Liver (tissue), 9 donors: ENCODE data around the gene KDM6A. TPM values are rescaled to one million over a fixed set of nuclear protein-coding genes. Genes with fewer than 3 reads are reported as not detected.

Experiments used
- DNase-seq: peaks from one replicate; pipeline ENCODE4 v3.0.0-alpha.2; 2017; ENCODE audit warnings: low spot score
- H3K27ac ChIP-seq, 2 donors: one replicate each; pipeline ENCODE4 v1.7.0; 2013; ENCODE audit warnings: inconsistent platforms in 2 of 2, low read length in 2 of 2, control low read depth in 1 of 2, low read depth in 1 of 2, mild to moderate bottlenecking in 1 of 2
- H3K27me3 ChIP-seq, 4 donors: one replicate each; pipeline versions ENCODE4 v1.6.1 to v1.7.0; 2013; ENCODE audit warnings: low read length in 3 of 4, inconsistent platforms in 1 of 4, mild to moderate bottlenecking in 1 of 4, moderate library complexity in 1 of 4; ENCODE audit not compliant: control insufficient read depth in 4 of 4, insufficient read depth in 4 of 4
- H3K36me3 ChIP-seq, 4 donors: one replicate each; pipeline versions ENCODE4 v1.6.1 to v1.7.0; 2013; ENCODE audit warnings: low read length in 3 of 4, mild to moderate bottlenecking in 3 of 4, low read depth in 1 of 4, moderate library complexity in 1 of 4; ENCODE audit not compliant: control insufficient read depth in 4 of 4, insufficient read depth in 3 of 4
- H3K4me1 ChIP-seq, 4 donors: one replicate each; pipeline versions ENCODE4 v1.6.1 to v1.7.0; 2013; ENCODE audit warnings: low read length in 3 of 4, mild to moderate bottlenecking in 3 of 4, moderate library complexity in 1 of 4; ENCODE audit not compliant: control insufficient read depth in 4 of 4, insufficient read depth in 4 of 4
- H3K4me3 ChIP-seq, 3 donors: one replicate each; pipeline versions ENCODE4 v1.6.1 to v1.7.0; 2013; ENCODE audit warnings: low read length in 3 of 3, control low read depth in 1 of 3, low read depth in 1 of 3, mild to moderate bottlenecking in 1 of 3
- H3K9ac ChIP-seq, 2 donors: one replicate each; pipeline ENCODE4 v1.7.0; 2013; ENCODE audit warnings: low read length in 2 of 2, mild to moderate bottlenecking in 2 of 2, moderate library complexity in 2 of 2, control low read depth in 1 of 2, low read depth in 1 of 2
- H3K9me3 ChIP-seq, 4 donors: one replicate each; pipeline versions ENCODE4 v1.6.1 to v1.7.0; 2013; ENCODE audit warnings: low read length in 3 of 4; ENCODE audit not compliant: control insufficient read depth in 4 of 4
- ATF3 ChIP-seq: IDR thresholded peaks from 2 replicates; pipeline ENCODE4 v1.6.1; 2016; ENCODE audit warnings: antibody characterized with exemption
- CTCF ChIP-seq: fragments of 150-350 bp; IDR thresholded peaks from 2 replicates; pipeline ENCODE4 v1.5.1; 2017; ENCODE audit warnings: improper control_type of control experiment, low read depth, low read length; ENCODE audit not compliant: missing input control
- FOXA1 ChIP-seq: IDR thresholded peaks from 2 replicates; pipeline ENCODE4 v1.6.1; 2016; ENCODE audit warnings: antibody characterized with exemption
- FOXA2 ChIP-seq: IDR thresholded peaks from 2 replicates; pipeline ENCODE4 v1.6.1; 2016; ENCODE audit warnings: antibody characterized with exemption
- GABPA ChIP-seq, 2 donors: IDR thresholded peaks in 1 of 2; conservative IDR thresholded peaks in 1 of 2; 2 replicates each; pipeline ENCODE4 v1.6.1; 2016; ENCODE audit warnings: antibody characterized with exemption in 2 of 2, mild to moderate bottlenecking in 1 of 2, moderate library complexity in 1 of 2
- HNF4A ChIP-seq, 2 donors: conservative IDR thresholded peaks; 2 replicates each; pipeline ENCODE4 v1.6.1; 2016; ENCODE audit warnings: antibody characterized with exemption in 2 of 2, mild to moderate bottlenecking in 2 of 2
- HNF4G ChIP-seq: IDR thresholded peaks from 2 replicates; pipeline ENCODE4 v1.6.1; 2016; ENCODE audit warnings: antibody characterized with exemption
- JUND ChIP-seq, 2 donors: IDR thresholded peaks; 2 replicates each; pipeline ENCODE4 v1.6.1; 2016; ENCODE audit warnings: antibody characterized with exemption in 2 of 2
- NR2F2 ChIP-seq: IDR thresholded peaks from 2 replicates; pipeline ENCODE4 v1.6.1; 2016; ENCODE audit warnings: antibody characterized with exemption
- RAD21 ChIP-seq, 2 donors: IDR thresholded peaks; 2 replicates each; pipeline ENCODE4 v1.6.1; 2016; ENCODE audit warnings: antibody characterized with exemption in 2 of 2, mild to moderate bottlenecking in 2 of 2
- REST ChIP-seq: IDR thresholded peaks from 2 replicates; pipeline ENCODE4 v1.6.1; 2016; ENCODE audit warnings: antibody characterized with exemption, mild to moderate bottlenecking
- SP1 ChIP-seq: IDR thresholded peaks from 2 replicates; pipeline ENCODE4 v1.6.1; 2018; ENCODE audit warnings: antibody characterized with exemption, mild to moderate bottlenecking
- TAF1 ChIP-seq: conservative IDR thresholded peaks from 2 replicates; pipeline ENCODE4 v1.6.1; 2016; ENCODE audit warnings: antibody characterized with exemption, mild to moderate bottlenecking
- YY1 ChIP-seq: IDR thresholded peaks from 2 replicates; pipeline ENCODE4 v1.6.1; 2016; ENCODE audit warnings: antibody characterized with exemption, mild to moderate bottlenecking
- ZBTB33 ChIP-seq: IDR thresholded peaks from 2 replicates; pipeline ENCODE4 v1.6.1; 2016; ENCODE audit warnings: antibody characterized with exemption
- WGBS: extraction: QIAGEN DNeasy Blood & Tissue Kit; methylation state at CpG from one replicate; pipeline ENCODE4 v1.1.7; 2013; 5-methylcytosine and 5-hydroxymethylcytosine counted together
- polyA plus RNA-seq, 2 donors: library from polyadenylated mRNA; stranded (reverse) in 1 of 2; unstranded in 1 of 2; fragments of 200-250 nt in 1 of 2; fragments of >200 nt in 1 of 2; fragmentation: Nextera tagmentation in 1 of 2; extraction: Ambion mirVana in 1 of 2; gene quantifications; one replicate each; pipeline versions ENCODE4 v1.2.1 to v1.2.3, GENCODE V29; 2013 to 2015
- total RNA-seq, 2 donors: library from RNA; depleted of rRNA; stranded (reverse); fragments of >200 nt; gene quantifications; one replicate each; pipeline ENCODE4 v1.2.3, GENCODE V29; 2014
- donor health status: healthy.
- donor health status: healthy.
- donor health status: healthy.
- donor health status: healthy.
- donor health status: healthy.

KDM6A gene
- total and polyA plus RNA-seq, 4 donors, result 5.3 to 30.2 (median 18.2) TPM

GRCh38 chrX:44957848-44958247 is 84.9 kb downstream of the KDM6A start:
- Histone ChIP-seq H3K9ac (no peak overlapping the region), H3K9me3 (no peaks in the 10 kb centered on the region), H3K4me3 (no peak overlapping the region), H3K27me3 (no peaks in the 10 kb centered on the region), H3K27ac (no peak overlapping the region), H3K36me3 (no peaks in the 10 kb centered on the region), H3K4me1 (peaks cover 0 to 13% (median 7%) of the 10 kb centered on the region in 4 donors)
- WGBS, result 98% methylated on average over 2 of the region's 2 CpGs
- DNase-seq, result no peak
- no peak for TF ChIP-seq ZBTB33
- TF ChIP-seq SP1, result no peak
- TF ChIP-seq HNF4G, result no peak
- TF ChIP-seq HNF4A (conservative IDR thresholded peaks at IDR 0.05), result no peak
- TF ChIP-seq CTCF, result no peak
- TF ChIP-seq RAD21 (IDR thresholded peaks at IDR 0.05), result no peak
- TF ChIP-seq JUND (IDR thresholded peaks at IDR 0.05), result no peak
- TF ChIP-seq FOXA2, result no peak
- TF ChIP-seq ATF3, result no peak
- no peak for TF ChIP-seq REST
- no peak for TF ChIP-seq TAF1
- TF ChIP-seq NR2F2, result no peak
- no peak for TF ChIP-seq YY1
- TF ChIP-seq GABPA (IDR thresholded peaks at IDR 0.05 in 1 of 2, conservative IDR thresholded peaks at IDR 0.05 in 1 of 2), result no peak
- TF ChIP-seq FOXA1, result no peak

GRCh38 chrX:44958480-44958879 is 85.5 kb downstream of the KDM6A start:
- no peak overlapping the region for H3K9ac ChIP-seq
- TF ChIP-seq FOXA1, result no peak
- H3K27ac ChIP-seq, result no peak overlapping the region
- no peaks in the 10 kb centered on the region for H3K9me3 ChIP-seq
- H3K36me3 ChIP-seq, result no peaks in the 10 kb centered on the region
- H3K27me3 ChIP-seq, result no peaks in the 10 kb centered on the region
- 95% methylated on average over 1 of the region's 1 CpG for WGBS
- peaks cover 0 to 13% (median 7%) of the 10 kb centered on the region in 4 donors for H3K4me1 ChIP-seq
- no peak for DNase-seq
- H3K4me3 ChIP-seq, result no peak overlapping the region
